Smooth muscle cell (in vitro differentiated cells): ENCODE data around the gene NTPCR. TPM values are rescaled to one million over a fixed set of nuclear protein-coding genes. Genes with fewer than 3 reads are reported as not detected.

Experiments
- DNase-seq: peaks from one replicate; lab custom pipeline; 2025; ENCODE audit not compliant: unreplicated experiment; lab: John Stamatoyannopoulos, UW
- H2AFZ ChIP-seq: fragments of 200-600 bp; sonication (generic); 2 replicates; pipeline ENCODE4 v1.6.0; 2016; ENCODE audit warnings: antibody characterized with exemption, low read depth, mild to moderate bottlenecking
- H3F3A ChIP-seq: fragments of 200-600 bp; sonication (generic); 2 replicates; pipeline ENCODE4 v1.6.0; 2017; ENCODE audit warnings: antibody characterized with exemption, low read depth
- H3K27ac ChIP-seq: fragments of 200-600 bp; sonication (generic); 2 replicates; pipeline ENCODE4 v1.5.1; 2016; ENCODE audit warnings: low read depth, mild to moderate bottlenecking
- H3K27me3 ChIP-seq: fragments of 200-600 bp; sonication (generic); 2 replicates; pipeline ENCODE4 v1.6.1; 2016; ENCODE audit warnings: low read depth, mild to moderate bottlenecking
- H3K36me3 ChIP-seq: fragments of 200-600 bp; sonication (generic); 2 replicates; pipeline ENCODE4 v1.5.1; 2016; ENCODE audit warnings: low read depth
- H3K4me1 ChIP-seq: fragments of 200-600 bp; sonication (generic); 2 replicates; pipeline ENCODE4 v1.5.1; 2016; ENCODE audit warnings: low read depth
- H3K4me2 ChIP-seq: fragments of 200-600 bp; sonication (generic); 2 replicates; pipeline ENCODE4 v1.6.0; 2016; ENCODE audit warnings: mild to moderate bottlenecking
- H3K4me3 ChIP-seq: fragments of 200-600 bp; sonication (generic); 2 replicates; pipeline ENCODE4 v1.5.1; 2016; ENCODE audit warnings: mild to moderate bottlenecking
- H3K79me2 ChIP-seq: fragments of 200-600 bp; sonication (generic); 2 replicates; pipeline ENCODE4 v1.6.0; 2016; ENCODE audit warnings: low read depth, mild to moderate bottlenecking
- H3K9ac ChIP-seq: fragments of 200-600 bp; sonication (generic); 2 replicates; pipeline ENCODE4 v1.6.0; 2016; ENCODE audit warnings: low read depth
- H3K9me3 ChIP-seq: fragments of 200-600 bp; sonication (generic); replicated peaks from 2 replicates; pipeline ENCODE4 v1.5.1; 2016; ENCODE audit warnings: low read depth
- H4K20me1 ChIP-seq: fragments of 200-600 bp; sonication (generic); 2 replicates; pipeline ENCODE4 v1.6.0; 2016; ENCODE audit warnings: low read depth
- CTCF ChIP-seq: fragments of 200-600 bp; sonication (generic); IDR thresholded peaks from 2 replicates; pipeline ENCODE4 v1.5.1; 2017; ENCODE audit warnings: borderline replicate concordance, mild to moderate bottlenecking, antibody characterized with exemption; ENCODE audit not compliant: insufficient read depth, poor library complexity, severe bottlenecking
- WGBS: methylation state at CpG from one replicate; pipeline ENCODE4 v1.1.7; 2016; ENCODE audit warnings: low lambda C conversion rate; 5-methylcytosine and 5-hydroxymethylcytosine counted together
- polyA plus RNA-seq: library from polyadenylated mRNA; unstranded; fragments of >200 nt; fragmentation: Nextera tagmentation; extraction: Ambion mirVana; gene quantifications from 2 replicates; pipeline ENCODE4 v1.2.1, GENCODE V29; 2016
- total RNA-seq: library from RNA; depleted of rRNA; stranded (reverse); fragments of >200 nt; gene quantifications from 2 replicates; pipeline ENCODE4 v1.2.3, GENCODE V29; 2014

The NTPCR gene
- total and polyA plus RNA-seq, 2 experiments from 2014 or later, result 39.2 to 54.3 TPM

- no peak overlapping the region for H3K9ac ChIP-seq
- no peaks in the 10 kb centered on the region for H4K20me1 ChIP-seq
- no peaks in the 10 kb centered on the region for H3K79me2 ChIP-seq
- DNase-seq, result no peak
- no peak overlapping the region for H2AFZ ChIP-seq
- peak overlapping the region; percentile 31 for H3K4me2 ChIP-seq
- H3K36me3 ChIP-seq, result no peaks in the 10 kb centered on the region
- peak overlapping the region; percentile 1 for H3K27ac ChIP-seq
- H3K9me3 ChIP-seq, result no peaks in the 10 kb centered on the region
- H3K4me3 ChIP-seq, result no peak overlapping the region
- no peaks in the 10 kb centered on the region for H3F3A ChIP-seq
- no peaks in the 10 kb centered on the region for H3K4me1 ChIP-seq
- no peak for TF ChIP-seq CTCF
- WGBS, result 86% methylated on average over 10 of the region's 10 CpGs
- no peaks in the 10 kb centered on the region for H3K27me3 ChIP-seq
Observed at GRCh38 chr1:232965124-232965911, 14.9 kb downstream of the NTPCR start.

- no peak overlapping the region for H3K4me3 ChIP-seq
Observed at GRCh38 chr1:232965912-232966217, 15.5 kb downstream of the NTPCR start.

GRCh38 chr1:232966663-232967062, 16.3 kb downstream of the NTPCR start:
- WGBS, result 89% methylated on average over 4 of the region's 4 CpGs
- no peak for DNase-seq
- H3K79me2 ChIP-seq, result no peaks in the 10 kb centered on the region
- no peaks in the 10 kb centered on the region for H3K9me3 ChIP-seq
- no peak overlapping the region for H3K27ac ChIP-seq
- no peaks in the 10 kb centered on the region for H3K36me3 ChIP-seq
- no peaks in the 10 kb centered on the region for H3K4me1 ChIP-seq
- no peak for TF ChIP-seq CTCF
- no peak overlapping the region for H3K9ac ChIP-seq
- H2AFZ ChIP-seq, result no peak overlapping the region
- H3K4me2 ChIP-seq, result peak overlapping the region; percentile 31
- H3K27me3 ChIP-seq, result no peaks in the 10 kb centered on the region
- H3K4me3 ChIP-seq, result no peak overlapping the region
- no peaks in the 10 kb centered on the region for H4K20me1 ChIP-seq
- H3F3A ChIP-seq, result no peaks in the 10 kb centered on the region

More at GRCh38 chr1:232965912-232966217, 15.5 kb downstream of the NTPCR start:
- H3K27ac ChIP-seq, result peak overlapping the region; percentile 1
- WGBS, result 59% methylated on average over 6 of the region's 6 CpGs
- H3K9me3 ChIP-seq, result no peaks in the 10 kb centered on the region
- no peaks in the 10 kb centered on the region for H3K36me3 ChIP-seq
- H3K9ac ChIP-seq, result no peak overlapping the region
- no peak overlapping the region for H2AFZ ChIP-seq
- DNase-seq, result no peak
- no peak for TF ChIP-seq CTCF
- H4K20me1 ChIP-seq, result no peaks in the 10 kb centered on the region
- no peaks in the 10 kb centered on the region for H3K27me3 ChIP-seq
- no peaks in the 10 kb centered on the region for H3K79me2 ChIP-seq
- peak overlapping the region; percentile 31 for H3K4me2 ChIP-seq
- H3K4me1 ChIP-seq, result no peaks in the 10 kb centered on the region
- no peaks in the 10 kb centered on the region for H3F3A ChIP-seq

GRCh38 chr1:232968391-232968790, 18.0 kb downstream of the NTPCR start:
- no peak overlapping the region for H3K4me3 ChIP-seq
- H3K4me1 ChIP-seq, result no peaks in the 10 kb centered on the region
- H3K27me3 ChIP-seq, result no peaks in the 10 kb centered on the region
- no peak overlapping the region for H2AFZ ChIP-seq
- no peak overlapping the region for H3K27ac ChIP-seq
- H3K36me3 ChIP-seq, result peaks cover 3% of the 10 kb centered on the region
- no peak for TF ChIP-seq CTCF
- no peaks in the 10 kb centered on the region for H4K20me1 ChIP-seq
- no peaks in the 10 kb centered on the region for H3K79me2 ChIP-seq
- 17% methylated on average over 5 of the region's 5 CpGs for WGBS
- H3K9ac ChIP-seq, result no peak overlapping the region
- H3K9me3 ChIP-seq, result peaks cover 2% of the 10 kb centered on the region
- DNase-seq, result no peak
- H3F3A ChIP-seq, result no peaks in the 10 kb centered on the region
- no peak overlapping the region for H3K4me2 ChIP-seq
